MM.1S (cell line): ENCODE measurements around the gene ZBTB22.

Experiments
- DNase-seq: peaks from one replicate; pipeline ENCODE4 v3.0.0-alpha.2; 2015
- H2AFZ ChIP-seq: fragments of 300-600 bp; sonication (generic); 2 replicates; pipeline ENCODE4 v1.6.0; 2016; ENCODE audit warnings: antibody characterized with exemption, low read length
- H3F3A ChIP-seq: fragments of 300-600 bp; sonication (generic); 2 replicates; pipeline ENCODE4 v1.6.1; 2016; ENCODE audit warnings: mild to moderate bottlenecking, antibody characterized with exemption, low read length, moderate library complexity, mixed read lengths; ENCODE audit not compliant: insufficient read depth
- H3K27ac ChIP-seq: fragments of 300-600 bp; sonication (generic); 2 replicates; pipeline ENCODE4 v1.5.1; 2016; ENCODE audit warnings: mild to moderate bottlenecking, low read length
- H3K27me3 ChIP-seq: fragments of 300-600 bp; sonication (generic); replicated peaks from 2 replicates; pipeline ENCODE4 v1.6.0; 2016; ENCODE audit warnings: low read length; ENCODE audit not compliant: insufficient read depth
- H3K36me3 ChIP-seq: fragments of 300-600 bp; sonication (generic); replicated peaks from 2 replicates; pipeline ENCODE4 v1.6.1; 2016; ENCODE audit warnings: mild to moderate bottlenecking, low read length, mixed read lengths; ENCODE audit not compliant: insufficient read depth
- H3K4me1 ChIP-seq: fragments of 300-600 bp; sonication (generic); 2 replicates; pipeline ENCODE4 v1.6.1; 2016; ENCODE audit warnings: low read length, mixed read lengths
- H3K4me2 ChIP-seq: fragments of 300-600 bp; sonication (generic); 2 replicates; pipeline ENCODE4 v1.6.0; 2016; ENCODE audit warnings: low read depth, low read length
- H3K4me3 ChIP-seq: fragments of 300-600 bp; sonication (generic); 2 replicates; pipeline ENCODE4 v1.5.1; 2016; ENCODE audit warnings: low read length, mixed read lengths
- H3K79me2 ChIP-seq: fragments of 300-600 bp; sonication (generic); 2 replicates; pipeline ENCODE4 v1.6.1; 2016; ENCODE audit warnings: mixed run types, low read length, mixed read lengths
- H3K9ac ChIP-seq: fragments of 300-600 bp; sonication (generic); 2 replicates; pipeline ENCODE4 v1.6.1; 2016; ENCODE audit warnings: low read length, mixed read lengths
- H3K9me2 ChIP-seq: fragments of 300-600 bp; sonication (generic); replicated peaks from 2 replicates; pipeline ENCODE4 v1.6.1; 2016; ENCODE audit warnings: mild to moderate bottlenecking, low read length, mixed read lengths; ENCODE audit not compliant: insufficient read depth
- H3K9me3 ChIP-seq: fragments of 300-600 bp; sonication (generic); replicated peaks from 2 replicates; pipeline ENCODE4 v1.6.1; 2016; ENCODE audit warnings: mild to moderate bottlenecking, low read length, mixed read lengths; ENCODE audit not compliant: insufficient read depth
- H4K20me1 ChIP-seq: fragments of 300-600 bp; sonication (generic); 2 replicates; pipeline ENCODE4 v1.6.1; 2016; ENCODE audit warnings: mild to moderate bottlenecking, low read length, moderate library complexity, mixed read lengths; ENCODE audit not compliant: insufficient read depth
- EZH2 ChIP-seq: fragments of 300-600 bp; sonication (generic); optimal IDR thresholded peaks from 2 replicates; pipeline ENCODE3; 2017; ENCODE audit warnings: low read depth, mild to moderate bottlenecking, antibody characterized with exemption, low read length, mixed read lengths
- EZH2phosphoT487 ChIP-seq: fragments of 300-600 bp; sonication (generic); IDR thresholded peaks from 2 replicates; pipeline ENCODE4 v1.6.1; 2018; ENCODE audit warnings: antibody characterized with exemption, low read length
- TF ChIP-seq, protein P1 (sequence below): fragments of 300-600 bp; sonication (generic); IDR thresholded peaks from 2 replicates; pipeline ENCODE4 v1.5.1; 2016; ENCODE audit warnings: antibody characterized with exemption, low read length, mixed read lengths

Gene ZBTB22

DNA sequence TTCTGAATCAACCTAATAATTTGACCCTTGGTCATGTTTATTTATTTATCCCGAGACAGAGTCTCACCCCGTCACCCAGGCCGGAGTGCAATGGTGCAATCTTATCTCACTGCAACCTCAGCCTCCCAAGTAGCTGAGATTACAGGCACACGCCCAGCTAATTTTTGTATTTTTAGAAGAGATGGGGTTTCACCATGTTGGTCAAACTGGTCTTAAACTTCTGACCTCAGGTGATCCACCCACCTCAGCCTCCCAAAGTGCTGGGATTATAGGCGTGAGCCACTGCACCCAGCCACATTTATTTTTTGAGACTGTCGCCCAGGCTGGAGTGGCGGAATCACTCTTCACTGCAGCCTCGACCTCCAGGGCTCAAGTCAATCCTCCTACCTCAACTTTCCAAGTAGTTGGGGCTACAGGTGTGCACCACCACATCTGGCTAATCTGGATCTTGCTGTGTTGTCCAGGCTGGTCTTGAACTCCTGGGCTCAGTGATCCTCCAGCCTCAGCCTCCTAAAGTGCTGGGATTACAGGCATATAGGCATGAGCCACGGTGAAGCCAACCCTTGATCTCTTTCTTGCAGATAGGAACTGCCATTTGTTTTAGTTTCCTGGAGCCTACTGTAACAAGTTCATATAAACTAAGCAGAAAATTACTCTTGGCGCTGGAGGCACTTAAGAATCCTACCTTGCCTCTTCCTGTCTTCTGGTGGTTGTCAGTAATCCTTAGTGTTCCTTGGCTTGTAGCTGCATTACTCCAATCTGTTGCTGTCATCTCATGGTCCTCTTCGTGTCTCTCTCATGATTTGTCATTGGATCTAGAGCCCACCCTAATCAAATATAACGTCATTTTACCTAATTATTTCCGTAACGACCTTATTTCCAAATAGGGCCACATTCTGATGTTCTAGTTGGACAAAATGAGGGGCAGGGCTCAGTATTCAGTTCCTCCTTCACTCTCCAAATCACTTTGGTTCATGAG is 43.3 kb downstream of the ZBTB22 start:
- H3K79me2 ChIP-seq: peaks cover 60% of the 10 kb centered on the region
- H4K20me1 ChIP-seq: peaks cover 25% of the 10 kb centered on the region
- H3K4me2 ChIP-seq: peak overlapping the region; percentile 71; the same call in 1 of the 2 replicates
- H3K9me3 ChIP-seq: no peaks in the 10 kb centered on the region
- no peak overlapping the region for H3K9ac ChIP-seq
- peaks cover 7% of the 10 kb centered on the region; the same call in 1 of the 2 replicates for H3K36me3 ChIP-seq
- H3F3A ChIP-seq: peaks cover 64% of the 10 kb centered on the region
- no peak overlapping the region for H3K27ac ChIP-seq
- TF ChIP-seq EZH2phosphoT487: no peak
- TF ChIP-seq, protein P1, sequence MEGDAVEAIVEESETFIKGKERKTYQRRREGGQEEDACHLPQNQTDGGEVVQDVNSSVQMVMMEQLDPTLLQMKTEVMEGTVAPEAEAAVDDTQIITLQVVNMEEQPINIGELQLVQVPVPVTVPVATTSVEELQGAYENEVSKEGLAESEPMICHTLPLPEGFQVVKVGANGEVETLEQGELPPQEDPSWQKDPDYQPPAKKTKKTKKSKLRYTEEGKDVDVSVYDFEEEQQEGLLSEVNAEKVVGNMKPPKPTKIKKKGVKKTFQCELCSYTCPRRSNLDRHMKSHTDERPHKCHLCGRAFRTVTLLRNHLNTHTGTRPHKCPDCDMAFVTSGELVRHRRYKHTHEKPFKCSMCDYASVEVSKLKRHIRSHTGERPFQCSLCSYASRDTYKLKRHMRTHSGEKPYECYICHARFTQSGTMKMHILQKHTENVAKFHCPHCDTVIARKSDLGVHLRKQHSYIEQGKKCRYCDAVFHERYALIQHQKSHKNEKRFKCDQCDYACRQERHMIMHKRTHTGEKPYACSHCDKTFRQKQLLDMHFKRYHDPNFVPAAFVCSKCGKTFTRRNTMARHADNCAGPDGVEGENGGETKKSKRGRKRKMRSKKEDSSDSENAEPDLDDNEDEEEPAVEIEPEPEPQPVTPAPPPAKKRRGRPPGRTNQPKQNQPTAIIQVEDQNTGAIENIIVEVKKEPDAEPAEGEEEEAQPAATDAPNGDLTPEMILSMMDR: no peak
- no peak for TF ChIP-seq EZH2
- H2AFZ ChIP-seq: no peak overlapping the region
- no peak for DNase-seq
- no peaks in the 10 kb centered on the region for H3K27me3 ChIP-seq
- H3K4me3 ChIP-seq: no peak overlapping the region
- no peaks in the 10 kb centered on the region for H3K9me2 ChIP-seq
- H3K4me1 ChIP-seq: peaks cover 9% of the 10 kb centered on the region

GRCh38 chr6:33273129-33273923 is 44.2 kb downstream of the ZBTB22 start:
- H3K79me2 ChIP-seq: peaks cover 60% of the 10 kb centered on the region

More at GRCh38 chr6:33273129-33273923, 44.2 kb downstream of the ZBTB22 start:
- Histone ChIP-seq H3K36me3 (peaks cover 7% of the 10 kb centered on the region; the same call in 1 of the 2 replicates), H3K4me3 (peak overlapping the region; percentile 91), H3F3A (peaks cover 62% of the 10 kb centered on the region), H3K27me3 (no peaks in the 10 kb centered on the region), H3K9me3 (no peaks in the 10 kb centered on the region), H3K9me2 (no peaks in the 10 kb centered on the region), H2AFZ (no peak overlapping the region), H3K4me2 (peak overlapping the region; percentile 71), H3K4me1 (peaks cover 9% of the 10 kb centered on the region), H3K27ac (peak overlapping the region; percentile 65; the same call in 1 of the 2 replicates), H3K9ac (peak overlapping the region; percentile 93), H4K20me1 (peaks cover 25% of the 10 kb centered on the region)
- TF ChIP-seq EZH2phosphoT487 (no peak), EZH2 (no peak)
- TF ChIP-seq, protein P1: no peak
- DNase-seq: no peak
